Activated naive CD4-positive, alpha-beta T cell treated with anti-CD3 and anti-CD28 coated beads, Interleukin-2, amount 50 U/mL, for 24 hours (primary cell): ENCODE results near the gene CBLIF.
"Not testable (repeated sequence)": the region's sequence is repeated elsewhere in the genome, so short reads cannot be mapped to it uniquely, and the experiment has no call there.

ENCODE experiments used
- H3K27ac Mint-ChIP-seq: one replicate; pipeline ENCODE4 v1.8.0; 2021; ENCODE audit warnings: mild to moderate bottlenecking, mixed read lengths
- H3K27me3 Mint-ChIP-seq: one replicate; pipeline ENCODE4 v1.8.0; 2021; ENCODE audit warnings: mixed read lengths
- H3K36me3 Mint-ChIP-seq: one replicate; pipeline ENCODE4 v1.8.0; 2021; ENCODE audit warnings: mixed read lengths
- H3K4me1 Mint-ChIP-seq: one replicate; pipeline ENCODE4 v1.8.0; 2021; ENCODE audit warnings: mixed read lengths
- H3K4me3 Mint-ChIP-seq: one replicate; pipeline ENCODE4 v1.8.0; 2021; ENCODE audit warnings: mild to moderate bottlenecking, mixed read lengths
- H3K9me3 Mint-ChIP-seq: one replicate; pipeline ENCODE4 v1.8.0; 2021; ENCODE audit warnings: mixed read lengths

The CBLIF gene

GRCh38 chr11:59787816-59788215 lies 57.5 kb downstream of the CBLIF start:
- no peaks in the 10 kb centered on the region for H3K4me1 Mint-ChIP-seq
- no peaks in the 10 kb centered on the region for H3K27me3 Mint-ChIP-seq
- H3K9me3 Mint-ChIP-seq, result no peaks in the 10 kb centered on the region
- H3K27ac Mint-ChIP-seq, result no peak overlapping the region
- H3K36me3 Mint-ChIP-seq, result peaks cover 21% of the 10 kb centered on the region
- no peak overlapping the region for H3K4me3 Mint-ChIP-seq

GRCh38 chr11:59787255-59787588 lies 58.1 kb downstream of the CBLIF start:
- Mint-ChIP-seq H3K27me3 (no peaks in the 10 kb centered on the region), H3K9me3 (no peaks in the 10 kb centered on the region), H3K27ac (no peak overlapping the region), H3K4me3 (no peak overlapping the region), H3K36me3 (peaks cover 16% of the 10 kb centered on the region), H3K4me1 (no peaks in the 10 kb centered on the region)

GRCh38 chr11:59785818-59786217 lies 59.5 kb downstream of the CBLIF start:
- H3K27me3 Mint-ChIP-seq, result no peaks in the 10 kb centered on the region
- no peak overlapping the region for H3K4me3 Mint-ChIP-seq
- H3K9me3 Mint-ChIP-seq, result no peaks in the 10 kb centered on the region
- peaks cover 14% of the 10 kb centered on the region for H3K36me3 Mint-ChIP-seq
- H3K4me1 Mint-ChIP-seq, result no peaks in the 10 kb centered on the region
- H3K27ac Mint-ChIP-seq, result no peak overlapping the region

- peaks cover 16% of the 10 kb centered on the region for H3K36me3 Mint-ChIP-seq
- not testable (repeated sequence) for H3K27me3 Mint-ChIP-seq, H3K4me3 Mint-ChIP-seq, H3K9me3 Mint-ChIP-seq, H3K27ac Mint-ChIP-seq, H3K4me1 Mint-ChIP-seq
These were observed 60.9 kb downstream of the CBLIF start for GRCh38 chr11:59784441-59784840.

GRCh38 chr11:59783632-59784090 lies 61.6 kb downstream of the CBLIF start:
- no peaks in the 10 kb centered on the region for H3K4me1 Mint-ChIP-seq
- no peak overlapping the region for H3K4me3 Mint-ChIP-seq
- H3K27ac Mint-ChIP-seq, result no peak overlapping the region
- H3K9me3 Mint-ChIP-seq, result no peaks in the 10 kb centered on the region
- peaks cover 16% of the 10 kb centered on the region for H3K36me3 Mint-ChIP-seq
- H3K27me3 Mint-ChIP-seq, result no peaks in the 10 kb centered on the region

- H3K4me3 Mint-ChIP-seq, result no peak overlapping the region
These were observed 63.2 kb downstream of the CBLIF start for GRCh38 chr11:59782080-59782479.

GRCh38 chr11:59779487-59779886 lies 65.8 kb downstream of the CBLIF start:
- Mint-ChIP-seq H3K36me3 (peaks cover 14% of the 10 kb centered on the region), H3K4me3 (no peak overlapping the region), H3K4me1 (peaks cover 5% of the 10 kb centered on the region), H3K27ac (no peak overlapping the region), H3K9me3 (no peaks in the 10 kb centered on the region), H3K27me3 (no peaks in the 10 kb centered on the region)

More at GRCh38 chr11:59782080-59782479, 63.2 kb downstream of the CBLIF start:
- no peaks in the 10 kb centered on the region for H3K4me1 Mint-ChIP-seq
- H3K9me3 Mint-ChIP-seq, result no peaks in the 10 kb centered on the region
- no peak overlapping the region for H3K27ac Mint-ChIP-seq
- peaks cover 9% of the 10 kb centered on the region for H3K36me3 Mint-ChIP-seq
- H3K27me3 Mint-ChIP-seq, result no peaks in the 10 kb centered on the region
